ENCODE measurements around the gene LOXHD1.

LOXHD1 gene

GRCh38 chr18:46625069-46625468 lies 32.0 kb downstream of the LOXHD1 start:
- no peak for DNase-seq

GRCh38 chr18:46624127-46624526 lies 32.9 kb downstream of the LOXHD1 start:
- DNase-seq = no peak

GRCh38 chr18:46623541-46623940 lies 33.5 kb downstream of the LOXHD1 start:
- no peak for DNase-seq

GRCh38 chr18:46622999-46623398 lies 34.0 kb downstream of the LOXHD1 start:
- DNase-seq = peak; percentile 1

GRCh38 chr18:46622451-46622850 lies 34.6 kb downstream of the LOXHD1 start:
- DNase-seq = no peak

- peak; percentile 18 for DNase-seq
Observed at GRCh38 chr18:46621871-46622270, 35.1 kb downstream of the LOXHD1 start.

GRCh38 chr18:46621111-46621766 lies 35.8 kb downstream of the LOXHD1 start:
- no peak for DNase-seq

- DNase-seq = no peak
Observed at GRCh38 chr18:46619559-46619958, 37.5 kb downstream of the LOXHD1 start.

GRCh38 chr18:46615720-46616119 lies 41.3 kb downstream of the LOXHD1 start:
- no peak for DNase-seq

GRCh38 chr18:46609048-46609447 lies 48.0 kb downstream of the LOXHD1 start:
- peak; percentile 9 for DNase-seq

- DNase-seq = no peak
Observed at GRCh38 chr18:46607926-46608325, 49.1 kb downstream of the LOXHD1 start.

GRCh38 chr18:46601141-46601805 lies 55.7 kb downstream of the LOXHD1 start:
- no peak for DNase-seq

GRCh38 chr18:46596119-46596518 lies 60.9 kb downstream of the LOXHD1 start:
- DNase-seq = peak; percentile 6

- DNase-seq = peak; percentile 1
Observed at GRCh38 chr18:46591783-46592391, 65.1 kb downstream of the LOXHD1 start.

- DNase-seq = no peak
Observed at GRCh38 chr18:46590103-46590502, 66.9 kb downstream of the LOXHD1 start.

- no peak for DNase-seq
Observed at GRCh38 chr18:46588971-46589660, 67.9 kb downstream of the LOXHD1 start.

- no peak for DNase-seq
Observed at GRCh38 chr18:46587600-46587999, 69.4 kb downstream of the LOXHD1 start.

GRCh38 chr18:46583711-46584110 lies 73.3 kb downstream of the LOXHD1 start:
- DNase-seq = no peak

GRCh38 chr18:46581648-46582047 lies 75.4 kb downstream of the LOXHD1 start:
- DNase-seq = no peak

- DNase-seq = no peak
Observed at GRCh38 chr18:46578987-46579386, 78.0 kb downstream of the LOXHD1 start.

- DNase-seq = no peak
Observed at GRCh38 chr18:46577546-46577945, 79.5 kb downstream of the LOXHD1 start.

GRCh38 chr18:46575851-46576250 lies 81.2 kb downstream of the LOXHD1 start:
- no peak for DNase-seq

- DNase-seq = no peak
Observed at GRCh38 chr18:46574743-46575115, 82.3 kb downstream of the LOXHD1 start.
